IPS-18a (cell line): ENCODE results near the gene TUBG1.

Experiments
- H3K27ac ChIP-seq: one replicate; pipeline ENCODE4 v1.5.1; 2013; ENCODE audit warnings: low read length
- H3K27me3 ChIP-seq: one replicate; pipeline ENCODE4 v1.6.1; 2013; ENCODE audit warnings: mild to moderate bottlenecking, low read length; ENCODE audit not compliant: control insufficient read depth, insufficient read depth
- H3K36me3 ChIP-seq: one replicate; pipeline ENCODE4 v1.6.1; 2013; ENCODE audit warnings: low read depth, low read length; ENCODE audit not compliant: control insufficient read depth
- H3K4me1 ChIP-seq: one replicate; pipeline ENCODE4 v1.6.1; 2013; ENCODE audit warnings: low read depth, low read length; ENCODE audit not compliant: control insufficient read depth
- H3K4me3 ChIP-seq: one replicate; pipeline ENCODE4 v1.5.1; 2013; ENCODE audit warnings: low read length
- H3K9ac ChIP-seq: one replicate; pipeline ENCODE4 v1.6.1; 2013; ENCODE audit warnings: mild to moderate bottlenecking, low read length, moderate library complexity
- H3K9me3 ChIP-seq: one replicate; pipeline ENCODE4 v1.6.1; 2013; ENCODE audit warnings: low read depth, low read length; ENCODE audit not compliant: control insufficient read depth

The TUBG1 gene

GRCh38 chr17:42566883-42567573 lies 42.5 kb upstream of the TUBG1 start, which contains the start of gene MLX:
TSS of gene MLX (plus strand) at chr17:42567100. CDS start at chr17:42567125, 25 bp downstream.
- peak within 1 kb of the TSS; percentile 69 for H3K9ac ChIP-seq
- peak within 1 kb of the TSS; percentile 56 for H3K4me3 ChIP-seq
- H3K9me3 ChIP-seq: no peaks in the 10 kb centered on the region
- H3K27ac ChIP-seq: no peak within 1 kb of the TSS
- peaks cover 7% of the 10 kb centered on the region for H3K4me1 ChIP-seq
- H3K27me3 ChIP-seq: no peaks in the 10 kb centered on the region
- peaks cover 49% of the 10 kb centered on the region for H3K36me3 ChIP-seq

- no peak overlapping the region for H3K9ac ChIP-seq
- H3K27ac ChIP-seq: no peak overlapping the region
- no peaks in the 10 kb centered on the region for H3K9me3 ChIP-seq
- H3K4me1 ChIP-seq: peaks cover 3% of the 10 kb centered on the region
- peaks cover 64% of the 10 kb centered on the region for H3K36me3 ChIP-seq
- H3K4me3 ChIP-seq: no peak overlapping the region
- H3K27me3 ChIP-seq: no peaks in the 10 kb centered on the region
Observed at GRCh38 chr17:42568341-42569111, 41.0 kb upstream of the TUBG1 start.

- no peaks in the 10 kb centered on the region for H3K27me3 ChIP-seq
- peaks cover 69% of the 10 kb centered on the region for H3K36me3 ChIP-seq
- no peaks in the 10 kb centered on the region for H3K9me3 ChIP-seq
- no peak overlapping the region for H3K4me3 ChIP-seq
- no peaks in the 10 kb centered on the region for H3K4me1 ChIP-seq
- no peak overlapping the region for H3K9ac ChIP-seq
- H3K27ac ChIP-seq: no peak overlapping the region
Observed at GRCh38 chr17:42571435-42572225, 37.9 kb upstream of the TUBG1 start.

- Histone ChIP-seq H3K9me3 (no peaks in the 10 kb centered on the region), H3K36me3 (peaks cover 69% of the 10 kb centered on the region), H3K4me1 (no peaks in the 10 kb centered on the region), H3K27ac (no peak overlapping the region), H3K27me3 (no peaks in the 10 kb centered on the region), H3K9ac (no peak overlapping the region), H3K4me3 (no peak overlapping the region)
Observed at GRCh38 chr17:42573095-42573494, 36.4 kb upstream of the TUBG1 start.

- Histone ChIP-seq H3K9ac (no peak overlapping the region), H3K4me3 (no peak overlapping the region), H3K27ac (no peak overlapping the region), H3K27me3 (no peaks in the 10 kb centered on the region), H3K36me3 (peaks cover 58% of the 10 kb centered on the region), H3K4me1 (no peaks in the 10 kb centered on the region), H3K9me3 (no peaks in the 10 kb centered on the region)
Observed at GRCh38 chr17:42574463-42574862, 35.0 kb upstream of the TUBG1 start.

GRCh38 chr17:42577140-42577531 lies 32.3 kb upstream of the TUBG1 start:
- no peaks in the 10 kb centered on the region for H3K4me1 ChIP-seq
- H3K27me3 ChIP-seq: no peaks in the 10 kb centered on the region
- H3K9ac ChIP-seq: peak overlapping the region; percentile 86
- no peaks in the 10 kb centered on the region for H3K9me3 ChIP-seq
- H3K36me3 ChIP-seq: peaks cover 43% of the 10 kb centered on the region
- H3K4me3 ChIP-seq: peak overlapping the region; percentile 99
- H3K27ac ChIP-seq: no peak overlapping the region

GRCh38 chr17:42577532-42578281 lies 31.8 kb upstream of the TUBG1 start, which contains the start of gene PSMC3IP:
TSS of gene PSMC3IP (minus strand) at chr17:42577729. CDS start at chr17:42577686, 43 bp downstream.
- Histone ChIP-seq H3K36me3 (peaks cover 43% of the 10 kb centered on the region), H3K4me3 (peak within 1 kb of the TSS; percentile 99), H3K9me3 (no peaks in the 10 kb centered on the region)

GRCh38 chr17:42578282-42578869 lies 31.1 kb upstream of the TUBG1 start:
- peak overlapping the region; percentile 86 for H3K9ac ChIP-seq
- H3K27me3 ChIP-seq: no peaks in the 10 kb centered on the region
- H3K4me1 ChIP-seq: no peaks in the 10 kb centered on the region
- peak overlapping the region; percentile 99 for H3K4me3 ChIP-seq
- H3K27ac ChIP-seq: peak overlapping the region; percentile 68
- peaks cover 43% of the 10 kb centered on the region for H3K36me3 ChIP-seq
- H3K9me3 ChIP-seq: no peaks in the 10 kb centered on the region

More at GRCh38 chr17:42577532-42578281, 31.8 kb upstream of the TUBG1 start, which contains the start of gene PSMC3IP:
- H3K27ac ChIP-seq: peak within 1 kb of the TSS; percentile 68
- no peaks in the 10 kb centered on the region for H3K27me3 ChIP-seq
- peak within 1 kb of the TSS; percentile 86 for H3K9ac ChIP-seq
- H3K4me1 ChIP-seq: no peaks in the 10 kb centered on the region

GRCh38 chr17:42579794-42580551 lies 29.5 kb upstream of the TUBG1 start:
- no peaks in the 10 kb centered on the region for H3K27me3 ChIP-seq
- H3K9me3 ChIP-seq: no peaks in the 10 kb centered on the region
- H3K27ac ChIP-seq: no peak overlapping the region
- no peak overlapping the region for H3K4me3 ChIP-seq
- no peak overlapping the region for H3K9ac ChIP-seq
- no peaks in the 10 kb centered on the region for H3K4me1 ChIP-seq
- H3K36me3 ChIP-seq: peaks cover 31% of the 10 kb centered on the region

GRCh38 chr17:42581744-42582270 lies 27.7 kb upstream of the TUBG1 start:
- Histone ChIP-seq H3K9ac (no peak overlapping the region), H3K4me3 (no peak overlapping the region), H3K4me1 (no peaks in the 10 kb centered on the region), H3K9me3 (no peaks in the 10 kb centered on the region), H3K27ac (no peak overlapping the region), H3K36me3 (peaks cover 42% of the 10 kb centered on the region), H3K27me3 (no peaks in the 10 kb centered on the region)
